K562 (cell line): ENCODE measurements around the gene NUMB. TPM values are rescaled to one million over a fixed set of nuclear protein-coding genes. Genes with fewer than 3 reads are reported as not detected.

Experiments used
- ATAC-seq: fragments of 200-7000 bp; cut with Tn5 transposase; 3 replicates; pipeline ENCODE4 v1.9.1; 2020; ENCODE audit warnings: moderate library complexity
- BruUV-seq: library from RNA; stranded (reverse); fragments of 400-500 nt; replicated peaks from 2 replicates; lab custom pipeline; 2021; lab: Mats Ljungman, UMichigan
- CTCF ChIA-PET: fragments of 300-600 bp; formaldehyde crosslinking; extraction: SDS; loops from one replicate; lab custom pipeline; 2021; ENCODE audit warnings: low intra/inter-chr PET ratio; lab: Yijun Ruan, JAX
- POLR2A ChIA-PET: fragments of 300-600, 350-650 bp; sonication (Branson Sonifier 250); formaldehyde crosslinking; extraction: SDS; loops from one replicate; lab custom pipeline; 2021; ENCODE audit warnings: antibody characterized with exemption, inconsistent platforms; lab: Yijun Ruan, JAX
- DNase-seq, 4 experiments: peaks; one replicate each; pipeline versions ENCODE4 v3.0.0 to v3.0.0-alpha.2; 2011 to 2018; ENCODE audit warnings: low spot score in 3 of 4, mixed read lengths in 3 of 4; ENCODE audit errors: extremely low read depth in 1 of 4
- FAIRE-seq: peaks from 2 replicates; lab custom pipeline; 2011; peaks lifted over from hg19 to GRCh38; lab: Jason Lieb, UNC
- H2AFZ ChIP-seq: 2 replicates; pipeline ENCODE4 v1.6.0; 2011; ENCODE audit warnings: low read depth, low read length, control low read depth, inconsistent platforms
- H3K27ac ChIP-seq: fragments of 200-600 bp; 3 replicates; pipeline ENCODE4 v1.8.0; 2011; ENCODE audit warnings: low read depth, mild to moderate bottlenecking, control low read depth, inconsistent platforms, low read length, moderate library complexity, mixed read lengths; ENCODE audit errors: extremely low read depth
- H3K27me3 ChIP-seq, 2 experiments: fragments of 300-600 bp in 1 of 2; 2 replicates in 1 of 2; 3 replicates in 1 of 2; pipeline versions ENCODE4 v1.6.0 to v1.8.0; 2011; ENCODE audit warnings: inconsistent platforms in 2 of 2, low read length in 2 of 2, mild to moderate bottlenecking in 1 of 2, mixed read lengths in 1 of 2, moderate library complexity in 1 of 2; ENCODE audit not compliant: control insufficient read depth in 2 of 2, insufficient read depth in 2 of 2
- H3K36me3 ChIP-seq: fragments of 300-600 bp; 3 replicates; pipeline ENCODE4 v1.8.0; 2011; ENCODE audit warnings: mild to moderate bottlenecking, low read length, inconsistent platforms; ENCODE audit not compliant: control insufficient read depth, insufficient read depth
- H3K4me1 ChIP-seq, 2 experiments: fragments of 200-600 bp in 1 of 2; replicated peaks in 1 of 2; 2 replicates in 1 of 2; 3 replicates in 1 of 2; pipeline versions ENCODE4 v1.5.1 to v1.8.0; 2011; ENCODE audit warnings: inconsistent platforms in 2 of 2, low read length in 2 of 2, mild to moderate bottlenecking in 1 of 2, mixed read lengths in 1 of 2, moderate library complexity in 1 of 2; ENCODE audit not compliant: control insufficient read depth in 2 of 2, insufficient read depth in 2 of 2
- H3K4me2 ChIP-seq: 2 replicates; pipeline ENCODE4 v1.6.1; 2011; ENCODE audit warnings: low read length, control low read depth, inconsistent platforms, mixed read lengths; ENCODE audit not compliant: insufficient read depth
- H3K4me3 ChIP-seq: fragments of 200-600 bp; sonication (generic), shearing (Covaris generic); 2 replicates; pipeline ENCODE4 v1.5.1; 2016; ENCODE audit warnings: control low read depth, inconsistent platforms
- H3K79me2 ChIP-seq: fragments of 200-600 bp; 3 replicates; pipeline ENCODE4 v1.8.0; 2011; ENCODE audit warnings: low read length, inconsistent platforms; ENCODE audit not compliant: control insufficient read depth, insufficient read depth
- H3K9ac ChIP-seq, 2 experiments: 2 replicates each; pipeline versions ENCODE4 v1.6.0 to v1.6.1; 2011; ENCODE audit warnings: low read depth in 2 of 2, low read length in 2 of 2, control low read depth in 1 of 2, inconsistent platforms in 1 of 2, mild to moderate bottlenecking in 1 of 2, mixed read lengths in 1 of 2; ENCODE audit not compliant: insufficient read depth in 1 of 2
- H3K9me1 ChIP-seq: one replicate; pipeline ENCODE4 v1.6.0; 2011; ENCODE audit warnings: inconsistent platforms, mild to moderate bottlenecking, low read length, moderate library complexity; ENCODE audit not compliant: control insufficient read depth, insufficient read depth
- H3K9me3 ChIP-seq: replicated peaks from 2 replicates; pipeline ENCODE4 v1.5.1; 2011; ENCODE audit warnings: low read depth, low read length, inconsistent platforms; ENCODE audit not compliant: control insufficient read depth, insufficient read depth
- H4K20me1 ChIP-seq: replicated peaks from 2 replicates; pipeline ENCODE4 v1.6.1; 2011; ENCODE audit warnings: low read length, inconsistent platforms, mixed read lengths; ENCODE audit not compliant: control insufficient read depth, insufficient read depth
- CBFA2T3 ChIP-seq: fragments of 450-650 bp; IDR thresholded peaks from 2 replicates; pipeline ENCODE4 v1.6.1; 2017
- ETV1 ChIP-seq: fragments of 450-650 bp; conservative IDR thresholded peaks from 2 replicates; pipeline ENCODE4 v1.6.1; 2016; ENCODE audit warnings: missing genetic modification characterization, control low read depth, low read depth, missing compliant biosample characterization
- FOXA3 ChIP-seq, 2 experiments: fragments of 450-650 bp in 1 of 2; sonication (generic) in 1 of 2; formaldehyde crosslinking; IDR thresholded peaks in 1 of 2; conservative IDR thresholded peaks in 1 of 2; 2 replicates each; pipeline versions ENCODE4 v1.4.0 to v1.8.0; 2020 to 2022; ENCODE audit warnings: mild to moderate bottlenecking in 2 of 2, missing genetic modification reagents in 1 of 2
- FUS ChIP-seq: fragments of 200-400 bp; formaldehyde crosslinking; optimal IDR thresholded peaks from 2 replicates; pipeline ENCODE3; 2017; ENCODE audit warnings: low read depth, low read length
- HDAC6 ChIP-seq: IDR thresholded peaks from 2 replicates; pipeline ENCODE4 v1.6.1; 2012; ENCODE audit warnings: low read depth, mild to moderate bottlenecking, control low read depth, inconsistent platforms, low read length, moderate library complexity
- KLF6 ChIP-seq: fragments of 250-450 bp; sonication (Bioruptor Pico); IDR thresholded peaks from 2 replicates; pipeline ENCODE4 v1.4.0; 2020; ENCODE audit warnings: mild to moderate bottlenecking, moderate library complexity, borderline replicate concordance
- NCOA2 ChIP-seq, 2 experiments: fragments of 450-650 bp; IDR thresholded peaks; 2 replicates each; pipeline ENCODE4 v1.6.1; 2018; ENCODE audit warnings: mild to moderate bottlenecking in 2 of 2, moderate library complexity in 1 of 2; ENCODE audit not compliant: partially characterized antibody in 2 of 2
- POLR2H ChIP-seq: IDR thresholded peaks from 2 replicates; pipeline ENCODE4 v1.6.1; 2016; ENCODE audit warnings: missing genetic modification characterization, low read depth, mild to moderate bottlenecking, control low read depth, missing compliant biosample characterization, moderate library complexity
- RNF2 ChIP-seq: sonication (generic); IDR thresholded peaks from 2 replicates; pipeline ENCODE4 v1.6.1; 2016
- SRSF9 ChIP-seq: fragments of 200-400 bp; formaldehyde crosslinking; IDR thresholded peaks from 2 replicates; pipeline ENCODE4 v1.6.1; 2017; ENCODE audit warnings: low read depth, low read length, borderline replicate concordance
- ZNF146 ChIP-seq: IDR thresholded peaks from one replicate; pipeline ENCODE4 v1.6.1; 2018; ENCODE audit warnings: missing compliant biosample characterization; ENCODE audit not compliant: unreplicated experiment
- ZNF175 ChIP-seq: fragments of 200-800 bp; sonication (Bioruptor generic); IDR thresholded peaks from 2 replicates; pipeline ENCODE4 v1.6.1; 2016; ENCODE audit warnings: low read depth, mild to moderate bottlenecking, missing genetic modification characterization, missing compliant biosample characterization
- ZNF316 ChIP-seq: fragments of 450-650 bp; IDR thresholded peaks from 2 replicates; pipeline ENCODE4 v1.6.1; 2016
- ZNF507 ChIP-seq: conservative IDR thresholded peaks from 2 replicates; pipeline ENCODE4 v1.6.1; 2017; ENCODE audit warnings: missing genetic modification characterization, missing compliant biosample characterization
- WGBS: fragments of 100-300 bp; shearing (Covaris generic); methylation state at CpG from one replicate; pipeline ENCODE4 v1.1.6; 2016; ENCODE audit warnings: low coverage, mixed read lengths; ENCODE audit not compliant: insufficient coverage; ENCODE audit errors: missing lambda C conversion rate; 5-methylcytosine and 5-hydroxymethylcytosine counted together
- in situ Hi-C: fragments of 300-500 bp; cut with MboI; formaldehyde crosslinking; loops from 4 replicates; pipeline ENCODE4 v1.15.0; 2018; ENCODE audit warnings: inconsistent platforms, mixed read lengths
- intact Hi-C: fragments of 100-400 bp; cut with micrococcal nuclease; formaldehyde crosslinking; loops from 2 replicates; pipeline ENCODE4 v1.14.2; 2022
- polyA plus RNA-seq, 8 experiments: library from polyadenylated mRNA; depleted of rRNA in 4 of 8; stranded (reverse) in 5 of 8; unstranded in 3 of 8; fragments of >200 nt; fragmentation: Nextera tagmentation in 2 of 8; fragmentation: Illumina TruSeq in 1 of 8; extraction: Ambion mirVana in 2 of 8; extraction: Trizol in 1 of 8; gene quantifications; 2 replicates each; pipeline versions ENCODE4 v1.2.1 to v1.2.3, GENCODE V29; 2011 to 2014; ENCODE audit warnings: inconsistent platforms in 1 of 8, missing spikeins in 1 of 8
- total RNA-seq, 7 experiments: library from RNA; depleted of rRNA in 6 of 7; stranded (reverse); fragments of >200 nt in 6 of 7; fragmentation: Illumina TruSeq in 2 of 7; extraction: Trizol in 2 of 7; gene quantifications; 2 replicates each; pipeline versions ENCODE4 v1.2.1 to v1.2.3, GENCODE V29; 2011 to 2021; ENCODE audit warnings: low replicate concordance in 1 of 7
- TF ChIP-seq, protein P1 (sequence below): fragments of 250-450 bp; sonication (Bioruptor Pico); IDR thresholded peaks from 2 replicates; pipeline ENCODE4 v1.4.0; 2020; ENCODE audit warnings: mild to moderate bottlenecking, moderate library complexity
- TF ChIP-seq, protein P2 (sequence below): fragments of 250-450 bp; sonication (Bioruptor Pico); IDR thresholded peaks from 2 replicates; pipeline ENCODE4 v1.4.0; 2020; ENCODE audit warnings: borderline replicate concordance
- TF ChIP-seq, protein P3 (sequence below): fragments of 450-650 bp; formaldehyde crosslinking; IDR thresholded peaks from 2 replicates; pipeline ENCODE4 v1.4.0; 2020; ENCODE audit warnings: mild to moderate bottlenecking, mixed read lengths

NUMB gene
- total and polyA plus RNA-seq, 9 of the 15 experiments (the other 6 are each of a cell fraction or from before 2014, with no cell fraction given): 13.5 to 54.0 (median 32.3) TPM

DNA sequence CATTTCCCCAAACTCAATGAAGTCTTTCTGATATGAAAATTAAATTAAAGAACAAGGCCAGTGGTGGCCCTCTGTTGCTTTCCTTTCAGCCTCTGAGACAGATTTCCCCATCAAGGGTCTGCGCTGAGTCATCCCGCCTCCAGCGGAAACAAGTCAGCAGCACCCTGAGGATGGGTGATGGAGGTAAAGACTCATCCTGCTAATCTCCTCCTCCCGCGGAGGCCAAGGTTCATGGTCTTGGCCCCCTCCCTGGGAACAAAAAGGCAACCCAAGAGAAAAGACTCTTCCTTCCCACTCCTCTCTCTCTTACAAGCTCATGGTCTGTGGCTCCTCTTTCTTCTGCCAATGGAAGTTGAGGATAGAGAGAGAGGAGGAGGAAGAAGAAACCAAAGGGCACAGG is 9.0 kb upstream of the NUMB start:
- Histone ChIP-seq H3K4me1 (peaks cover 9 to 36% of the 10 kb centered on the region in 2 experiments; a peak in 4 of 5 replicates), H3K9ac (no peak overlapping the region), H3K4me2 (no peak overlapping the region; the same call in 1 of the 2 replicates), H3K4me3 (no peak overlapping the region), H3K27me3 (no peaks in the 10 kb centered on the region), H3K36me3 (no peaks in the 10 kb centered on the region), H2AFZ (0 out of 2 replicates have a peak overlapping the region, but pooled peaks have one; percentile 11), H3K9me1 (peaks cover 3% of the 10 kb centered on the region), H3K27ac (no peak overlapping the region; the same call in 2 of the 3 replicates), H3K9me3 (no peaks in the 10 kb centered on the region), H3K79me2 (no peaks in the 10 kb centered on the region), H4K20me1 (no peaks in the 10 kb centered on the region)
- DNase-seq: peak; percentile 23 to 75 (median 50)
- 17% methylated on average over 4 of the region's 5 CpGs for WGBS
- ChIA-PET CTCF (no interaction called here), POLR2A (interaction anchor here (1.1 to 1.6 kb wide), 2 partner anchors 9 to 12 kb away, joined by 3 to 8 read pairs; partner anchors contain the start of gene NUMB)
- intact Hi-C loops (loop anchor here (10.0 kb wide), 1 partner anchor 543 kb away; the partner anchor contains the start of gene DCAF4), in situ Hi-C loops (loop anchor here (5.0 to 25.0 kb wide), 3 partner anchors 170 to 955 kb away; partner anchors contain the start of gene ZFYVE1)
- peak; percentile 71 for ATAC-seq
- BruUV-seq: no TSS peak
- FAIRE-seq: peak; percentile 90
- TF ChIP-seq CBFA2T3: no peak
- TF ChIP-seq ZNF507 (tag): no peak
- TF ChIP-seq ZNF146 (CRISPR knock-in tag): no peak
- no peak for TF ChIP-seq FOXA3 (CRISPR knock-in tag; conservative IDR thresholded peaks at IDR 0.05 in 1 of 2, IDR thresholded peaks at IDR 0.05 in 1 of 2)
- TF ChIP-seq, protein P1, sequence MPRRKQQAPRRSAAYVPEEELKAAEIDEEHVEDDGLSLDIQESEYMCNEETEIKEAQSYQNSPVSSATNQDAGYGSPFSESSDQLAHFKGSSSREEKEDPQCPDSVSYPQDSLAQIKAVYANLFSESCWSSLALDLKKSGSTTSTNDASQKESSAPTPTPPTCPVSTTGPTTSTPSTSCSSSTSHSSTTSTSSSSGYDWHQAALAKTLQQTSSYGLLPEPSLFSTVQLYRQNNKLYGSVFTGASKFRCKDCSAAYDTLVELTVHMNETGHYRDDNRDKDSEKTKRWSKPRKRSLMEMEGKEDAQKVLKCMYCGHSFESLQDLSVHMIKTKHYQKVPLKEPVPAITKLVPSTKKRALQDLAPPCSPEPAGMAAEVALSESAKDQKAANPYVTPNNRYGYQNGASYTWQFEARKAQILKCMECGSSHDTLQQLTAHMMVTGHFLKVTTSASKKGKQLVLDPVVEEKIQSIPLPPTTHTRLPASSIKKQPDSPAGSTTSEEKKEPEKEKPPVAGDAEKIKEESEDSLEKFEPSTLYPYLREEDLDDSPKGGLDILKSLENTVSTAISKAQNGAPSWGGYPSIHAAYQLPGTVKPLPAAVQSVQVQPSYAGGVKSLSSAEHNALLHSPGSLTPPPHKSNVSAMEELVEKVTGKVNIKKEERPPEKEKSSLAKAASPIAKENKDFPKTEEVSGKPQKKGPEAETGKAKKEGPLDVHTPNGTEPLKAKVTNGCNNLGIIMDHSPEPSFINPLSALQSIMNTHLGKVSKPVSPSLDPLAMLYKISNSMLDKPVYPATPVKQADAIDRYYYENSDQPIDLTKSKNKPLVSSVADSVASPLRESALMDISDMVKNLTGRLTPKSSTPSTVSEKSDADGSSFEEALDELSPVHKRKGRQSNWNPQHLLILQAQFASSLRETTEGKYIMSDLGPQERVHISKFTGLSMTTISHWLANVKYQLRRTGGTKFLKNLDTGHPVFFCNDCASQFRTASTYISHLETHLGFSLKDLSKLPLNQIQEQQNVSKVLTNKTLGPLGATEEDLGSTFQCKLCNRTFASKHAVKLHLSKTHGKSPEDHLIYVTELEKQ (CRISPR knock-in tag): no peak
- TF ChIP-seq KLF6 (CRISPR knock-in tag): no peak
- peak; percentile 70 for TF ChIP-seq ZNF316
- no peak for TF ChIP-seq FUS
- no peak for TF ChIP-seq NCOA2 (IDR thresholded peaks at IDR 0.05; ENCODE audit: partially characterized antibody in 2 of 2)
- TF ChIP-seq, protein P2, sequence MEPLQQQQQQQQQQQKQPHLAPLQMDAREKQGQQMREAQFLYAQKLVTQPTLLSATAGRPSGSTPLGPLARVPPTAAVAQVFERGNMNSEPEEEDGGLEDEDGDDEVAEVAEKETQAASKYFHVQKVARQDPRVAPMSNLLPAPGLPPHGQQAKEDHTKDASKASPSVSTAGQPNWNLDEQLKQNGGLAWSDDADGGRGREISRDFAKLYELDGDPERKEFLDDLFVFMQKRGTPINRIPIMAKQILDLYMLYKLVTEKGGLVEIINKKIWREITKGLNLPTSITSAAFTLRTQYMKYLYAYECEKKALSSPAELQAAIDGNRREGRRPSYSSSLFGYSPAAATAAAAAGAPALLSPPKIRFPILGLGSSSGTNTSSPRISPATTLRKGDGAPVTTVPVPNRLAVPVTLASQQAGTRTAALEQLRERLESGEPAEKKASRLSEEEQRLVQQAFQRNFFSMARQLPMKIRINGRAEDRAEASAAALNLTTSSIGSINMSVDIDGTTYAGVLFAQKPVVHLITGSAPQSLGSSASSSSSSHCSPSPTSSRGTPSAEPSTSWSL: no peak
- TF ChIP-seq ZNF175 (CRISPR knock-in tag): no peak
- no peak for TF ChIP-seq ETV1
- no peak for TF ChIP-seq RNF2
- no peak for TF ChIP-seq SRSF9
- TF ChIP-seq, protein P3, sequence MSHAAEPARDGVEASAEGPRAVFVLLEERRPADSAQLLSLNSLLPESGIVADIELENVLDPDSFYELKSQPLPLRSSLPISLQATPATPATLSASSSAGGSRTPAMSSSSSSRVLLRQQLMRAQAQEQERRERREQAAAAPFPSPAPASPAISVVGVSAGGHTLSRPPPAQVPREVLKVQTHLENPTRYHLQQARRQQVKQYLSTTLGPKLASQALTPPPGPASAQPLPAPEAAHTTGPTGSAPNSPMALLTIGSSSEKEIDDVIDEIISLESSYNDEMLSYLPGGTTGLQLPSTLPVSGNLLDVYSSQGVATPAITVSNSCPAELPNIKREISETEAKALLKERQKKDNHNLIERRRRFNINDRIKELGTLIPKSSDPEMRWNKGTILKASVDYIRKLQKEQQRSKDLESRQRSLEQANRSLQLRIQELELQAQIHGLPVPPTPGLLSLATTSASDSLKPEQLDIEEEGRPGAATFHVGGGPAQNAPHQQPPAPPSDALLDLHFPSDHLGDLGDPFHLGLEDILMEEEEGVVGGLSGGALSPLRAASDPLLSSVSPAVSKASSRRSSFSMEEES: no peak
- TF ChIP-seq HDAC6: no peak
- TF ChIP-seq POLR2H (tag): no peak
